ENCODE results near the gene SAMD11.

Gene SAMD11

GRCh38 chr1:970242-970972 is 46.7 kb downstream of the SAMD11 start:
- no peaks in the 10 kb centered on the region; the same call in 1 of the 2 replicates for H3K9me3 ChIP-seq (ENCODE audit: control insufficient read depth, insufficient read depth, low read length)
- no peak overlapping the region for H3K27ac ChIP-seq (ENCODE audit: low read depth, low read length)
- H4K20me1 ChIP-seq (ENCODE audit: control insufficient read depth, insufficient read depth, low read depth, low read length), result no peaks in the 10 kb centered on the region
- 0 out of 2 replicates have a peak, but pooled peaks cover 4% of the 10 kb centered on the region for H3K27me3 ChIP-seq (ENCODE audit: control insufficient read depth, low read length)
- H3K4me1 ChIP-seq (ENCODE audit: control insufficient read depth, low read length), result peaks cover 10% of the 10 kb centered on the region
- H3K4me2 ChIP-seq (ENCODE audit: low read length), result no peak overlapping the region
- H3K79me2 ChIP-seq (ENCODE audit: control insufficient read depth, low read length), result no peaks in the 10 kb centered on the region
- H3K9me2 ChIP-seq (replicated peaks; ENCODE audit: control insufficient read depth, low read length), result no peaks in the 10 kb centered on the region
- TF ChIP-seq EZH2phosphoT487 (IDR thresholded peaks at IDR 0.05; ENCODE audit: borderline replicate concordance, low read length), result no peak
- no peak for TF ChIP-seq CTCF (IDR thresholded peaks at IDR 0.05; ENCODE audit: low read depth, low read length, poor library complexity, severe bottlenecking)
- no peak overlapping the region for H3K4me3 ChIP-seq (ENCODE audit: low read length)
- no peaks in the 10 kb centered on the region for H3K36me3 ChIP-seq (ENCODE audit: control insufficient read depth, low read length)
- H3F3A ChIP-seq (ENCODE audit: control insufficient read depth, insufficient read depth), result no peaks in the 10 kb centered on the region; the same call in 1 of the 2 replicates

- Histone ChIP-seq H3K27ac (ENCODE audit: low read depth, low read length) (no peak overlapping the region), H3K36me3 (ENCODE audit: control insufficient read depth, low read length) (no peaks in the 10 kb centered on the region), H3K9me2 (replicated peaks; ENCODE audit: control insufficient read depth, low read length) (no peaks in the 10 kb centered on the region), H3K27me3 (ENCODE audit: control insufficient read depth, low read length) (0 out of 2 replicates have a peak, but pooled peaks cover 4% of the 10 kb centered on the region), H4K20me1 (ENCODE audit: control insufficient read depth, insufficient read depth, low read depth, low read length) (no peaks in the 10 kb centered on the region), H3K4me2 (ENCODE audit: low read length) (no peak overlapping the region), H3F3A (ENCODE audit: control insufficient read depth, insufficient read depth) (no peaks in the 10 kb centered on the region; the same call in 1 of the 2 replicates), H3K9me3 (ENCODE audit: control insufficient read depth, insufficient read depth, low read length) (no peaks in the 10 kb centered on the region; the same call in 1 of the 2 replicates), H3K4me1 (ENCODE audit: control insufficient read depth, low read length) (peaks cover 11% of the 10 kb centered on the region), H3K79me2 (ENCODE audit: control insufficient read depth, low read length) (no peaks in the 10 kb centered on the region), H3K4me3 (ENCODE audit: low read length) (no peak overlapping the region)
- TF ChIP-seq CTCF (IDR thresholded peaks at IDR 0.05; ENCODE audit: low read depth, low read length, poor library complexity, severe bottlenecking) (no peak), EZH2phosphoT487 (IDR thresholded peaks at IDR 0.05; ENCODE audit: borderline replicate concordance, low read length) (no peak)
These were observed 47.4 kb downstream of the SAMD11 start for GRCh38 chr1:970973-971730.

GRCh38 chr1:971751-972506 is 48.2 kb downstream of the SAMD11 start:
- Histone ChIP-seq H3K9me3 (ENCODE audit: control insufficient read depth, insufficient read depth, low read length) (no peaks in the 10 kb centered on the region; the same call in 1 of the 2 replicates), H3K4me2 (ENCODE audit: low read length) (no peak overlapping the region), H3K79me2 (ENCODE audit: control insufficient read depth, low read length) (no peaks in the 10 kb centered on the region), H3K36me3 (ENCODE audit: control insufficient read depth, low read length) (no peaks in the 10 kb centered on the region), H3K27me3 (ENCODE audit: control insufficient read depth, low read length) (no peaks in the 10 kb centered on the region), H3K27ac (ENCODE audit: low read depth, low read length) (no peak overlapping the region), H4K20me1 (ENCODE audit: control insufficient read depth, insufficient read depth, low read depth, low read length) (no peaks in the 10 kb centered on the region), H3F3A (ENCODE audit: control insufficient read depth, insufficient read depth) (no peaks in the 10 kb centered on the region; the same call in 1 of the 2 replicates), H3K4me3 (ENCODE audit: low read length) (no peak overlapping the region), H3K9me2 (replicated peaks; ENCODE audit: control insufficient read depth, low read length) (no peaks in the 10 kb centered on the region), H3K4me1 (ENCODE audit: control insufficient read depth, low read length) (peaks cover 6% of the 10 kb centered on the region)
- TF ChIP-seq EZH2phosphoT487 (IDR thresholded peaks at IDR 0.05; ENCODE audit: borderline replicate concordance, low read length), result no peak
- TF ChIP-seq CTCF (IDR thresholded peaks at IDR 0.05; ENCODE audit: low read depth, low read length, poor library complexity, severe bottlenecking), result no peak
